HFF-Myc (cell line): ENCODE results near the gene PTPRN2.

Experiments
- DNase-seq: peaks from one replicate; pipeline ENCODE4 v3.0.0-alpha.2; 2011; ENCODE audit warnings: low read depth; ENCODE audit errors: extremely low read depth
- H3K4me3 ChIP-seq: replicated peaks from 2 replicates; pipeline ENCODE4 v1.5.1; 2011; ENCODE audit warnings: low read depth, mild to moderate bottlenecking, control low read depth, low read length
- TF ChIP-seq, protein P1 (sequence below): IDR thresholded peaks from 2 replicates; pipeline ENCODE4 v1.5.1; 2012; ENCODE audit warnings: mild to moderate bottlenecking, low read depth, low read length, control low read depth; ENCODE audit errors: missing control alignments

The PTPRN2 gene

DNA sequence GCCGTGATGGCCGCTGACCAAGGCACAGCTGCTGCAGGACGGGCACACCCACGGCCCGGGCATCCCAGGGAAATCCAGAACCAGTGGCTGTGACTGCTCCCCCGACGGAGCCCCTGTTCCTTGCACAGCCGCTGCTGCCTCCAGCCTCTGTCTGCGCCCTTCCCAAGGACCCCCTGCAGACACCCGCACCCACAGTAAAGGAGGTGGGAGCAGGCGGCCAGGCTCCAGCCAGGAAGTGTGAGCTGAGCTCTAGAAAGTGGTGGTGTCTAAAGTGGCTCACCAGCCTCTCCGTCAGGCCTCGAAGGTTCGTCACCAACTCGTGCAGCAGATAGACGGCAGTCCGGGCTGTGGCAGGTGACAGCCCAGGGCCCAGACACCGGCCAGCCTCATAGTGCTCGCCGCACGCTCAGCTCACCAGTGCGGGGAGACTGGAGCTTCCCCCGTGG, 944.1 kb downstream of the PTPRN2 start:
- no peak for DNase-seq
- TF ChIP-seq, protein P1, sequence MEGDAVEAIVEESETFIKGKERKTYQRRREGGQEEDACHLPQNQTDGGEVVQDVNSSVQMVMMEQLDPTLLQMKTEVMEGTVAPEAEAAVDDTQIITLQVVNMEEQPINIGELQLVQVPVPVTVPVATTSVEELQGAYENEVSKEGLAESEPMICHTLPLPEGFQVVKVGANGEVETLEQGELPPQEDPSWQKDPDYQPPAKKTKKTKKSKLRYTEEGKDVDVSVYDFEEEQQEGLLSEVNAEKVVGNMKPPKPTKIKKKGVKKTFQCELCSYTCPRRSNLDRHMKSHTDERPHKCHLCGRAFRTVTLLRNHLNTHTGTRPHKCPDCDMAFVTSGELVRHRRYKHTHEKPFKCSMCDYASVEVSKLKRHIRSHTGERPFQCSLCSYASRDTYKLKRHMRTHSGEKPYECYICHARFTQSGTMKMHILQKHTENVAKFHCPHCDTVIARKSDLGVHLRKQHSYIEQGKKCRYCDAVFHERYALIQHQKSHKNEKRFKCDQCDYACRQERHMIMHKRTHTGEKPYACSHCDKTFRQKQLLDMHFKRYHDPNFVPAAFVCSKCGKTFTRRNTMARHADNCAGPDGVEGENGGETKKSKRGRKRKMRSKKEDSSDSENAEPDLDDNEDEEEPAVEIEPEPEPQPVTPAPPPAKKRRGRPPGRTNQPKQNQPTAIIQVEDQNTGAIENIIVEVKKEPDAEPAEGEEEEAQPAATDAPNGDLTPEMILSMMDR, result no peak
- no peak overlapping the region for H3K4me3 ChIP-seq

DNA sequence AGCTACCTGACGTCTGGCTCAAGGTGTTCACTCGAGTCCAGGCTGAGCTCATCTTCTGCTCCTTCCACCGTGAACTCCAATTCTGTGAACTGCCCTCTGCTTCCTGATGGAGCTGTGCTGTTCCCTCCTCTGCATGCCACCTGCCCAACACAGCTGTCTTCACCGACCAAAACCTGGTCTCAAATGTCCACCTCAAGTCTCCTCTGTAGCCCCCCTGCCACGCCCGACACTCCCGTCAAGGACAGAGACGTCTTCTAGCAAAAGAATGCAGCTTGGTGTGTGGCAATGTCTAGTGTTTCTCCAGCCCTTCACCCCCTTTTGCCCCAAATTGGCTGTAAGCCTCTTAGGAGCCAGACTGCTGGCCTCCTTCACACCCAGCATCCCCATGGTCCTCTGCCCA, 945.8 kb downstream of the PTPRN2 start:
- TF ChIP-seq, protein P1, result no peak
- DNase-seq, result no peak
- no peak overlapping the region for H3K4me3 ChIP-seq

DNA sequence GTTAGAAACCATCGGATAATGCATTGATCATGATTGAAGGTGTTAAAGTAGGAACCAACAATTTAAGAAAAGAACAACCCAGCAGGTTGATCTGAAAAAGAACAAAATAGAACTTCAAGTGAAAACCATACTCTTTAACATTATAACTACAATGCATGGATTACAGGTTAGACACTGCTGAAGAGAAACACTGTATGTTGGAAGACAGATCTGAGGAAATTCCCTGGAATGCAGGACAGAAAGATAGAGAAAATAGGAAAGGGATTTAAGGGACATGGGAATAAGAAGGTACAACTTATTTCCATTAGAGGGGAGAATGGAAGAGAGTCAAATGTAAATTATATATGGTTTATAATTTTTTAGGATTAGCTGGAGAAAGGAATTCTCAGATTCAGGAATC, 947.5 kb downstream of the PTPRN2 start:
- TF ChIP-seq, protein P1, result no peak
- no peak overlapping the region for H3K4me3 ChIP-seq
- no peak for DNase-seq

DNA sequence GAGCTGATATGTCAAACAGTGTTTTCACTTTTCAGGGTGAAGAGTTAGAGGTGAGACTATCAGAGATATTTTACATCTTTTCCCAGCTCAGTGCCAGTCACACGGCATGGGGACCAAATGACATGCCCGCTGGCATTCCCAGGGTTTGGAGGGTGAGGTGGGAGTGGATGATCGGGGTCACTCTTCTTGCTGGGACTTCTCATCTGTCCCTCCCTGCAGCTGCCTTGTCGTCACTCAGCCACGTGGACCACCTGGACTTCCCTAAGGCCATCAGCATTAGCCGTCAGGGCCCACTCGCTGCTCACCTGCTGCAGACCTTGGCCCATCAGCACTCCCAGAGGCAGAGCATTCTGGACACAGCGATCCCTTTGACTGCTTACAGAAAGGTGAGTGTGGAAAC, 949.1 kb downstream of the PTPRN2 start:
- no peak for DNase-seq
- TF ChIP-seq, protein P1, result no peak
- H3K4me3 ChIP-seq, result no peak overlapping the region

DNA sequence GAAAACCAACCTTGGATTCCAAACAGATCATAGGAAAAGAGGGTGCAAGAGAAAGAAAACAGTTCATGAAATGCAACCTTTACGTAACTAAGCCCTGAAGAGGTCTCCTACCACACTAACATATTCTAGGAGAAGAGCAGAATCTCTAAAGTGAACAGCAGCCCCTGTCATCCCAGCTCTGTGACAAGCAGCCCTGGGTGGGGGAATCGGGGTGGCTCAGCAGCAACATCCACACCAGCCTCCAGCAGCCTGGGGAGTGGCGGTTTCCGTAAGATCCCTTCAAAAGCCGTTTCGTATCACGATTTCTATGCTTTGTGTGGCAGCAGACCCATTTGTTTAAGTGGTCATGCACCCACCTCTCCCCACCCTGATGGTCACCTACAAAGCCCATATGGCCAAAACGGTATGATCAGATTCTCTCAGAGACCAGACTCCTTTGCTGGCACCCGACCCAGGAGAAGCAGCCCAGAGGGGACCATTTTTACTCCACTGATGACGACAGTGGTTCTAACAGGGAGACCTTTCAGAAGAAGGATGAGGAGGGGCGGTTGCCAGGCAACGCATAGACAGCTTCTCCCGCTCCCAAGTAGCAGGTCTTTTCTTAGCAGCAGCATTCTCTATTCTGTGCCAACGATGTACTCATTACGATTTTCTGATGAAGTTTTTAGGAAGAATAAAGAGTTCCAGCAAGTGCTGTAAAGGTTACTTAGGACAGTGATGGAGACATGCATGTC, 950.2 kb downstream of the PTPRN2 start:
- H3K4me3 ChIP-seq, result no peak overlapping the region
- TF ChIP-seq, protein P1, result no peak
- DNase-seq, result no peak

DNA sequence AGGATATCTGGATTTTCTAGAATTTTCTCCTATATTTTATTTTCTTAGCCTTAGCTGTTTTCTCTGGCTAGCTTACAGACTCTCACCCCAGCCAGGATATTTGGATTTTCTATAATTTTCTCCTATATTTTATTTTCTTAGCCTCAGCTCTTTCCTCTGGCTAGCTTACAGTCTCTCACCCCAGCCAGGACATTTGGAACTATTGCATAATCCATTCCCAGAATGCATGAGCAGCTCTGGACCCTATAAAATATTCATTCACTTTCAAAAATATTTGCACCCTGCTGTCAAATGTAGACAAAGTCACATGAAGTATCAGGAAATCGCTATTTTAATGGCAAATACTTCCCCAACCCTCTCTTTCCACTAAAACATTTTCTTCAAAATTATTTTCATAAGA, 952.0 kb downstream of the PTPRN2 start:
- TF ChIP-seq, protein P1, result no peak
- no peak overlapping the region for H3K4me3 ChIP-seq
- no peak for DNase-seq

DNA sequence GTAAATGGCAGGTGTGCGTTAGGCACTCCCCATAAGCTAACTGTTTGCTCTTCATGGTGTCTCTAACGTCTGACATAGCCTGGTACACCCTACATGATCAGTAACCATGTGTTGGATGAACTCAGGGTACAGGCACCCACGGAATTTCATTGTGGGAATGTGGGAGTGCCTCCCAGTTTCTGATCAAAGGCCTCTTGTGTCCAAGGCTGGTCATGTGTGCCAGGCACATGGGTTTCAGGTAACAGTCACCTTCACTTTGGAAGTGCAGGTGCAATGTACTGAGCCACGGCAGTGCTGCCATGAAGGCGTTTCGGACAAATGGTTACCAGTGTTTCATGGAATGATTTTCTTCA, 952.5 kb downstream of the PTPRN2 start:
- TF ChIP-seq, protein P1, result no peak
- no peak for DNase-seq
- H3K4me3 ChIP-seq, result no peak overlapping the region
